Fibroblast of the aortic adventitia (primary cell): Measurements from ENCODE around the gene TCEAL1. TPM values are rescaled to one million over a fixed set of nuclear protein-coding genes. Genes with fewer than 3 reads are reported as not detected.
"Not testable (repeated sequence)": the region's sequence is repeated elsewhere in the genome, so short reads cannot be mapped to it uniquely, and the experiment has no call there.

Experiments used
- DNase-seq: peaks from one replicate; pipeline ENCODE4 v3.0.0-alpha.2; 2010; ENCODE audit warnings: low read depth
- H3K4me3 ChIP-seq: 2 replicates; pipeline ENCODE4 v1.5.1; 2011; ENCODE audit warnings: low read depth, mild to moderate bottlenecking, control low read depth, low read length, moderate library complexity
- total RNA-seq: library from RNA; depleted of rRNA; stranded (reverse); fragments of >200 nt; gene quantifications from 2 replicates; pipeline ENCODE4 v1.2.3, GENCODE V29; 2012; ENCODE audit warnings: low replicate concordance
- TF ChIP-seq, protein P1 (sequence below): IDR thresholded peaks from 2 replicates; pipeline ENCODE4 v1.5.1; 2011; ENCODE audit warnings: mild to moderate bottlenecking, low read length, control low read depth, inconsistent platforms; ENCODE audit not compliant: insufficient read depth

Gene TCEAL1, protein sequence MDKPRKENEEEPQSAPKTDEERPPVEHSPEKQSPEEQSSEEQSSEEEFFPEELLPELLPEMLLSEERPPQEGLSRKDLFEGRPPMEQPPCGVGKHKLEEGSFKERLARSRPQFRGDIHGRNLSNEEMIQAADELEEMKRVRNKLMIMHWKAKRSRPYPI
- total RNA-seq = 38.2 and 113 TPM in 2 replicates

DNA sequence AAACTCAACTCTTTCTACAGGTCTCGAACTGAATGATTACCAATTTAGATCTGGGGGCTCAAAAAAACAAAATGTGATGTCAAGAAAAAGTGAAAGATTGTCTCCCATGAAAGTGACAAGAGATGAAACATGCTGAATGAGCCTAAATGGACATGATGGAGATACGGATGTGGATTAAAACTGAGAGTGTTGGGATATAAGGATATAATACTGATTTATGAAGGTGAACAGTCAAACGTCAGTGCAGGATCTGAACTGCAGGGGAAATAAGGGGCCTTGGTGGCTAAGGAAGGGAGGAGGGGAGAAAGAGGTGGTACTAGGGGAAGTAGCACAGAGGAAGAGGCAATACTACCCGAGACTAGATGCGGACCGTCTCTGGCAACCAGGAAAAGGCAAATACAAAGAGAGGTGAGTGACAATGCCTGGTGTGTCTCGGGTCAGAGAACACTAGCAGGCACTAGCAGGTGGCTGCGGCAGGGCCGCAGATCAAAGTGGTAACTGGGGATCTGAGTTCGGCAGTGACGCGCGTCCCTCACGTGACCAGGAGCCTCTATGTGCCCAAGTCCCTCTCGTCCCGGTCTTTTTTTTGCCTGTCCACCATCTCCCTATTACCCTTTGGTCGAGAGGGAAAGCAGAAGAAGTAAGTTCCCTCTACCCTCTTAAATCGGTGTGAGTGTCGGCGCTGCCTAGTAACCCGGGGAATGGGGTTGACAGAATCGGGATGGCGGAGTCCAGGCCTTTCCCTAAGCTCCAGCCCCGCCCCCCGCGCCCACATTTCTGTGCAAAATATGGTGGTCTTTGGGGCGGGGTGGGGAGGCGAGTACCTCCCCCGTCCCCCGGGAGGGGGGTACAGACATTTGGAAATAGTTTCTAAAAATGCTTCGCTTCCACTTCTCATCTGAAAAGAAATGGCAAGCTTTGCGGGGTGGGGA lies at the start of gene TCEAL1:
TSS of gene TCEAL1 (plus strand) at position 590 of the 932 bp plus-strand sequence. CDS start 942 bp downstream, outside the sequence.
- DNase-seq = peak; percentile 31
- TF ChIP-seq, protein P1, sequence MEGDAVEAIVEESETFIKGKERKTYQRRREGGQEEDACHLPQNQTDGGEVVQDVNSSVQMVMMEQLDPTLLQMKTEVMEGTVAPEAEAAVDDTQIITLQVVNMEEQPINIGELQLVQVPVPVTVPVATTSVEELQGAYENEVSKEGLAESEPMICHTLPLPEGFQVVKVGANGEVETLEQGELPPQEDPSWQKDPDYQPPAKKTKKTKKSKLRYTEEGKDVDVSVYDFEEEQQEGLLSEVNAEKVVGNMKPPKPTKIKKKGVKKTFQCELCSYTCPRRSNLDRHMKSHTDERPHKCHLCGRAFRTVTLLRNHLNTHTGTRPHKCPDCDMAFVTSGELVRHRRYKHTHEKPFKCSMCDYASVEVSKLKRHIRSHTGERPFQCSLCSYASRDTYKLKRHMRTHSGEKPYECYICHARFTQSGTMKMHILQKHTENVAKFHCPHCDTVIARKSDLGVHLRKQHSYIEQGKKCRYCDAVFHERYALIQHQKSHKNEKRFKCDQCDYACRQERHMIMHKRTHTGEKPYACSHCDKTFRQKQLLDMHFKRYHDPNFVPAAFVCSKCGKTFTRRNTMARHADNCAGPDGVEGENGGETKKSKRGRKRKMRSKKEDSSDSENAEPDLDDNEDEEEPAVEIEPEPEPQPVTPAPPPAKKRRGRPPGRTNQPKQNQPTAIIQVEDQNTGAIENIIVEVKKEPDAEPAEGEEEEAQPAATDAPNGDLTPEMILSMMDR = no peak
- H3K4me3 ChIP-seq = peak within 1 kb of the TSS; percentile 72

DNA sequence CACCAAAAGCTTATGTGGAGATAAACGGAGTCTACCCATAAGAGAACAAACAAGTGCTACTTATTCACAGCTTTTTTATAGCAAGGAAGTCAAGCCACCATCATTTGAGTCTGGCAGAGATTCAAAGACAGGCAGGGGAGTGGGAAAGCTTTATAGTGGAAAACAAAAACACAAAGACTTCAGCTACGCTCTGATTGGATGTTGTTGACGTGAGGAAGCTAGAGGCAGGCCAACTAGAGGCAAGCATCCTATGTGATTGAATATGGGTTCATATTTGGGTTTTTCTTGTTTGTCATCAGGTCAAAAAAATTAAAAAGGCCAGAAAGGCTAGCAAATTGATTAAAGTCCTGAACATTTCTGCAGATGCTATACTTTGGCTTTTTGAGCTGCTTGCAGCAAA lies 44.2 kb upstream of the TCEAL1 start:
- TF ChIP-seq, protein P1 = no peak
- DNase-seq = no peak
- no peak overlapping the region for H3K4me3 ChIP-seq

DNA sequence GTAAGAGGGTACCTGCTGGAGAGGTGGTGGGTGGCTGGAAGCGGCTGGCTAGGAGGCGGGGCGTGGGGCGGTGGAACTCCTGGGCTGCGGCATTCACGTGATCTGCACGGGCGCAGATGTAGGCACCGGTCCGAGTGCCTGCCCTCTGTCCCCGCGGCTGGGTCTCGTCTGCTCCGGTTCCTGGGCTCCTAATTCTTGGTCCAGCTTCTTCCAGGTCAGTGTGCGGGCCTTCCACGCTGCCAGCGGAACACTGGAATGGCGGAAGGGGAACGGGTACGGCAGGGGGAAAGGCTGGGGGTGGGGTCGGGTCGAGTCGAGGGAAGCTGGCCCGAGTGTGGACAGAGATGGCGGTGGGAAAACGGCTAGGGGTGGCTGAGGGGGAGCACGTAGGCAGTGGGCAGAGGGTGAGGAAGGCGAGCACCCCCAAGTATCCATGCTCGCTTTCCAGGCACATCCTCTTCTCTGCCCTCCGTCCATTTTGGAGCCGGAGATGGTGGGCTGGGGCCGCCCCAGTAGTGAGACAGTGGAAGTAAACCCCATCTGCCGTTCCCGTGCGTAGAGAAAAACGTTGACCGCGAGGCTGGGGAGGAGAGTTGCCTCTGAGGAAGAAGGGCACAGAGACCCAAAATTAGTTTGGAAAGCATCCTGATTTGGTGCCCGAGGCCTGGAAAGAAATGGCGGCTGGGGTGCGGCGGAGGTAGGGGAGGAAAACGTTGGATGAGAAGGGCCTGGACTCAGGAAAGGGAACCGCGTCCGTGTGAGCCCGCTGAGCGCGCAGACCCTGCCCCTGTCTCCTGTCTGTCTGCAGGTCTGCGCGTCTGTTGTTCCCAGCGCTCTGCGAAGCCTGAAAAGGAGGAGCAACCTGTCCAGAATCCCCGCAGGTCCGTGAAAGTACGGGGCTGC lies 43.1 kb upstream of the TCEAL1 start, which contains the start of gene TCEAL4:
TSS of gene TCEAL4 (plus strand) at position 105 of the 903 bp plus-strand sequence. CDS start 1,161 bp downstream, outside the sequence.
- peak; percentile 21 for DNase-seq
- TF ChIP-seq, protein P1 = no peak

DNA sequence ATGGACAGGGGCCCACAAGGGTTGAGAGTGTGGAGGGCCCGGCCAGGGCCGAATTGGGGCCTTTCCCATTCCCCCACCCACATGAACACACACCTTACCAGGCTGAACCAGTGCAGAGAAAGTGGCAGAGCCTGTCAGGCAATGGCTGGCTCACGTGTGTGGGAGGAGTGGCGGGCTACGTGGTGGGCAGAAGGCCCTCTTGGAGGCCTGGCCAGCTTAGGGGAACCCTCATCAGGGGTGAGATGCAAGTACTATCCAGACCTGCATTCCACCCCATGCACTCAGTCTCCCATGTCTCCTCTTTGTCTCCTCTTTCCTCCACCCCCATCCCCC lies 42.5 kb upstream of the TCEAL1 start:
- peak; percentile 10 for DNase-seq
- peak overlapping the region; percentile 77 for H3K4me3 ChIP-seq
- TF ChIP-seq, protein P1 = no peak

More for the DNA sequence above, 43.1 kb upstream of the TCEAL1 start, which contains the start of gene TCEAL4:
- peak within 1 kb of the TSS; percentile 77 for H3K4me3 ChIP-seq

DNA sequence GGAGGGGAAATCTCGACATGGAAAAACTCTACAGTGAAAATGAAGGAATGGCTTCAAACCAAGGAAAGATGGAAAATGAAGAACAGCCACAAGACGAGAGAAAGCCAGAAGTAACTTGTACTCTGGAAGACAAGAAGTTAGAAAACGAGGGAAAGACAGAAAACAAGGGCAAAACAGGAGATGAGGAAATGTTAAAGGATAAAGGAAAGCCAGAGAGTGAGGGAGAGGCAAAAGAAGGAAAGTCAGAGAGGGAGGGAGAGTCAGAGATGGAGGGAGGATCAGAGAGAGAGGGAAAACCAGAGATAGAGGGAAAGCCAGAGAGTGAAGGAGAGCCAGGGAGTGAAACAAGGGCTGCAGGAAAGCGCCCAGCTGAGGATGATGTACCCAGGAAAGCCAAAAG lies 42.1 kb upstream of the TCEAL1 start:
- DNase-seq = no peak
- H3K4me3 ChIP-seq = peak overlapping the region; percentile 77
- TF ChIP-seq, protein P1 = no peak

DNA sequence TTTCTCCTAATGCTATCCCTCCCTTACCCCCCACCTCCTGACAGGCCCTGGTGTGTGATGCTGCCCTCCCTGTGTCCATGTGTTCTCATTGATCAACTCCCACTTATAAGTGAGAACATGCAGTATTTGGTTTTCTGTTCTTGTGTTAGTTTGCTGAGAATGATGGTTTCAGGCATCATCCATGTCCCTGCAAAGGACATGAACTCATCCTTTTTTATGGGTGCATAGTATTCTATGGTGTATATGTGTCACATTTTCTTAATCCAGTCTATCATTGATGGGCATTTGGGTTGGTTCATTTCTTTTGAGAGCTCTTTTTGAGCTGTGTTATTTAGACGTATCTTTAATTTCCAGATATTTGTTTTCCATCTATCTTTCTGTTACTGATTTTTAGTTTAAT lies 36.5 kb upstream of the TCEAL1 start:
- not testable (repeated sequence) for DNase-seq, H3K4me3 ChIP-seq

DNA sequence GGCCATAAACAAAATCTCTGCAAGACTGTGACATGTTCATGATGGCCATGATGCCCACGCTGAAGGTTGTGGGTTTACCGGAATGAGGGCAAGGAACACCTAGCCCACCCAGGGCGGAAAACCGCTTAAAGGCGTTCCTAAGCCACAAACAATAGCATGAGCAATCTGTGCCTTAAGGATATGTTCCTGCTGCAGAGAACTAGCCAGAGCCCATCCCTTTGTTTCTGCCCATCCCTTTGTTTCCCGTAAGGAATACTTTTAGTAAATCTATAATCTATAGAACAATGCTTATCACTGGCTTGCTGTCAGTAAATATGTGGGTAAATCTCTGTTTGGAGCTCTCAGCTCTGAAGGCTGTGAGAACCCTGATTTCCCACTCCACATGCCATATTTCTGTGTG lies 33.6 kb upstream of the TCEAL1 start:
- not testable (repeated sequence) for DNase-seq, H3K4me3 ChIP-seq
